ENCODE data around the gene SWT1.
A peak's percentile ranks its signal among the peaks of the same experiment; 100 is the strongest.
"Not testable (repeated sequence)": the region's sequence is repeated elsewhere in the genome, so short reads cannot be mapped to it uniquely, and the experiment has no call there.

The SWT1 gene

DNA sequence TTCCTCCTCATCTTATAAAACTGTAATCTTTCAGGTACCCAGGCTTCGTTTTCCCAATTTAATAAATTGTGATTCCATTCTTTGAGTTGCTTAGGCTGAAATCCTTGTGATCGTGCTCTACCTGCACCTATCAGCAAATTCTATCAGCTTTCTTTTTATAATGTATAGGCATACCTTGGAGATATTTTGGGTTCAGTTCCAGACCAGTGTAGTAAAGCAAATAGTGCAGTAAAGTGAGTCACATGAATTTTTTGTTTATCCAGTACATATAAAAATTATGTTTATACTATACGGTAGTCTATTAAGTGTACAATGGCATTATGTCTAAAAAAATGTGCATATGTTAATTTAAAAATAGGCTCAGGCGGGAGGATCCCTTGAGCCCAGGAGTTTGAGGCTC, 5.5 kb downstream of the SWT1 start:
- no peak for DNase-seq (ENCODE audit: insufficient read length, low spot score)
- FAIRE-seq: no peak

DNA sequence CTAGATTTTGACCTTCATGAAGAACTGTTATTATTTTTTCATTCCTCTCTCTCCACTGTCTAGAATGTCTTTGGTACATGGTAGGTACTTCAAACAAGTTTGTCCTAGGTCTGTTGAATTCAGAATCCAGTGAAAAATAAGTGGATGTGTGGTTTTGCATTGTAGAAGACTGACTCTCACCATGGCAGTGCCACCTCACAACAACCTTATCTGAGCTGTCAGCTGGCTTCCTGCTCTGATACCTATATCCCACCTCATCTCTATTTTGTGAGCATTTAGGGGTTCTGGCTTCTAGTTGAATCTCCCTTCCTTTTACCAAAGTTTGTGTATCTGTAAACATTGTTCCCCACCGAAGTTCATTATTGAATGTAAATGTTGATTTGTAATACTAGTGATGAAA, 9.1 kb downstream of the SWT1 start:
- DNase-seq (ENCODE audit: insufficient read length, low spot score) (no peak), FAIRE-seq (no peak)
- TF ChIP-seq TAF1 (IDR thresholded peaks at IDR 0.05; ENCODE audit: low read depth, low read length): no peak
- no peak for TF ChIP-seq POLR2AphosphoS5 (IDR thresholded peaks at IDR 0.05; ENCODE audit: low read depth, low read length)
- no peak for TF ChIP-seq SPI1 (IDR thresholded peaks at IDR 0.05; ENCODE audit: low read depth, low read length)
- no peak for TF ChIP-seq POLR2A (IDR thresholded peaks at IDR 0.05; ENCODE audit: low read depth, low read length)
- TF ChIP-seq POU2F2 (IDR thresholded peaks at IDR 0.05; ENCODE audit: low read depth, low read length): no peak
- no peak for TF ChIP-seq PAX5 (IDR thresholded peaks at IDR 0.05; ENCODE audit: insufficient read depth, low read length, severe bottlenecking)

More for the DNA sequence above, 5.5 kb downstream of the SWT1 start:
- TF ChIP-seq POLR2A (IDR thresholded peaks at IDR 0.05; ENCODE audit: low read depth, low read length): no peak
- no peak for TF ChIP-seq POLR2AphosphoS5 (IDR thresholded peaks at IDR 0.05; ENCODE audit: low read depth, low read length)
- no peak for TF ChIP-seq POU2F2 (IDR thresholded peaks at IDR 0.05; ENCODE audit: low read depth, low read length)
- TF ChIP-seq PAX5 (IDR thresholded peaks at IDR 0.05; ENCODE audit: insufficient read depth, low read length, severe bottlenecking): no peak
- TF ChIP-seq SPI1 (IDR thresholded peaks at IDR 0.05; ENCODE audit: low read depth, low read length): no peak
- no peak for TF ChIP-seq TAF1 (IDR thresholded peaks at IDR 0.05; ENCODE audit: low read depth, low read length)

DNA sequence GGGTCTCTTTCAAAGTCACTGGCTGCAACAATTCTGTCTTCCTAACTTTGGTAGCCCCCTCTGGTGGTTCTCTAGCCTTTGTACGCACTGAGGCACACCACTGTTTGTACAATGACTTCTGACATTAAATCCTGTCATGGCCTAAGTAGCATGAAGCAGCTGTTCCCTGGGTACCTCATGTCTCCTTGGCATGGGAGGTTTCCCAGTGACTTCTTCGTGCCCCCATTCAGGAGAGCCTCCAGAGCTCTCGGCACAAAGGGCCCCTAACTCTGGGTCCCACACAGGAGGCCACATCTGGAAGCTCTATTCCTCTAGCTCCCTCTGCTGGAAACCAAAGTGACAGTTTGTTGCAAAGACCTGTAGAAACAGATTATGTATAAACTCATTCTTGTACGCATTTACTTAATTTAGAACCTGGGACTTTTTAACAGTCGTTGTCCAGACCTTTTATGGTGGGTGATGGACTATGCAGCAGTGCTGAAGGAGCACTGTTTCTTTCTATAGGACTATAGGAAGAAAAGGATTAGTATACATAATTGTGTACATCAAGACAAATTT, 13.4 kb downstream of the SWT1 start:
- no peak for TF ChIP-seq TAF1 (IDR thresholded peaks at IDR 0.05; ENCODE audit: low read depth, low read length)
- TF ChIP-seq POLR2A (IDR thresholded peaks at IDR 0.05; ENCODE audit: low read depth, low read length): no peak
- no peak for TF ChIP-seq PAX5 (IDR thresholded peaks at IDR 0.05; ENCODE audit: insufficient read depth, low read length, severe bottlenecking)
- no peak for TF ChIP-seq SPI1 (IDR thresholded peaks at IDR 0.05; ENCODE audit: low read depth, low read length)
- no peak for TF ChIP-seq POU2F2 (IDR thresholded peaks at IDR 0.05; ENCODE audit: low read depth, low read length)
- no peak for TF ChIP-seq POLR2AphosphoS5 (IDR thresholded peaks at IDR 0.05; ENCODE audit: low read depth, low read length)
- FAIRE-seq (peak; percentile 87), DNase-seq (ENCODE audit: insufficient read length, low spot score) (peak; percentile 25)

DNA sequence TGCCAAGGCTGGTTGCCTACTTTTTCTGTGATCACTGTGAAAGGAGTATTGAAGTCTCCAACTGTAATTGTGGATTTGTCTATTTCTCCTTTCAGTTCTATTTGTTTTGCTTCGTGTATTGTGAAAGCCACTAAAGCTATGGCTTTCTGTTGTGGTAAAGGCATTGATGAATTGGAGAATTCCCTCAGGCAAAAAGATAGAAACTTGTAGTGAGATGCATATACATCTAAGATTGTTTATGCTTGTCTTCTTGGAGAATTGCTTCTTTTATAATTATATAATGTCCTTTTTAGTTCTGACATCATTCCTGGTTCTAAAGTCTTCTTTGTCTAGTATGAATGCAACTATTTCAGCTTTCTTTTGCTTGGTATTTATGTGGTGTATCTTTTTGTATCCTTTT, 36.8 kb downstream of the SWT1 start:
- DNase-seq (ENCODE audit: insufficient read length, low spot score) (no peak), FAIRE-seq (no peak)

DNA sequence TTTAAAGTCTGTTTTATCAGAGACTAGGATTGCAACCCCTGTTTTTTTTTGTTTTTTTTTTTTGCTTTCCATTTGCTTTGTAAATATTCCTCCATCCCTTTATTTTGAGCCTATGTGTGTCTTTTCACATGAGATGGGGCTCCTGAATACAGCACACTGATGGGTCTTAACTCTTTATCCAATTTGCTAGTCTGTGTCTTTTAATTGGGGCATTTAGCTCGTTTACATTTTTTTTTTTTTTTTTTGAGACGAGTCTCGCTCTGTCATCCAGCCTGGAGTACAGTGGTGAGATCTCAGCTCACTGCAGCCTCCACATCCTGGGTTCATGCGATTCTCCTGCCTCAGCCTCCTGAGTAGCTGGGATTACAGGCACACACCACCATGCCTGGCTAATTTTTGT, 41.7 kb downstream of the SWT1 start:
- not testable (repeated sequence) for FAIRE-seq; DNase-seq (ENCODE audit: insufficient read length, low spot score)

More for the DNA sequence above, 36.8 kb downstream of the SWT1 start:
- TF ChIP-seq TAF1 (IDR thresholded peaks at IDR 0.05; ENCODE audit: low read depth, low read length) (no peak), POLR2AphosphoS5 (IDR thresholded peaks at IDR 0.05; ENCODE audit: low read depth, low read length) (no peak), PAX5 (IDR thresholded peaks at IDR 0.05; ENCODE audit: insufficient read depth, low read length, severe bottlenecking) (no peak), SPI1 (IDR thresholded peaks at IDR 0.05; ENCODE audit: low read depth, low read length) (no peak), POU2F2 (IDR thresholded peaks at IDR 0.05; ENCODE audit: low read depth, low read length) (no peak), POLR2A (IDR thresholded peaks at IDR 0.05; ENCODE audit: low read depth, low read length) (no peak)

DNA sequence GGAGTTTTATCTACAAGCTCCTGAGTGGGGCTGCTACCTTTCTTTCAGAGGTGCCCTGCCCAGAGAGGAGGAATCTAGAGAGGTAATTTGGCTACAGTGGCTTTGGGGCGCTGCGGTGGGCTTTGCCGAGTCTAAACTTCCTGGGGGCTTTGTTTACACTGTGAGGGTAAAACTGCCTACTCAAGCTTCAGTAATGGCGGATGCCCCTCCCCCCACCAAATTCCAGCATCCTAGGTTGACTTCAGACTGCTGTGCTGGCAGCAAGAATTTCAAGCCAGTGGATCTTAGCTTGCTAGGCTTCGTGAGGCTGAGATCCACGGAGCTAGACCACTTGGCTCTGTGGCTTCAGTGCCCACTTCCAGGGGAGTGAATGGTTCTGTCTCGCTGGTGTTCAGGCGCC, 43.9 kb downstream of the SWT1 start:
- DNase-seq (ENCODE audit: insufficient read length, low spot score) (no peak), FAIRE-seq (no peak)
- no peak for TF ChIP-seq PAX5 (IDR thresholded peaks at IDR 0.05; ENCODE audit: insufficient read depth, low read length, severe bottlenecking)

DNA sequence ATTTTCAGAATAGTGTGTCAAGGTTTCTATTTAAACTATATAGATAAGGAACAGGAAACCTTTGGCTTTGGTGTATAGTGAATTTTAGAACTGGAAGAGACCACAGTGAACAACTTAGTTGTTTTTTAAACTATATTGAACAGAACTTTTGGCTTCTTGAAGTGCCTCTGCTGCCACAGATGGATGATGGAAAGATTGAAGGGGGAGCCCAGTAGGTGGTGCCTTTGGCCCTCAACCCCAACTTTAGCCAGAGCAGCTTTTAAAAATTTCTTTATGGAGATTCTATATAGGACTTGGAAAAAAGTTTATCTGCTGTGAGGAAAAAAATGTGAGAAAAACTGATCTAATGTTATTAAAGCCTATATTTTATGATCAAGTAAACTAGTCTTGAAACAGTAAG, 50.2 kb downstream of the SWT1 start:
- no peak for FAIRE-seq

DNA sequence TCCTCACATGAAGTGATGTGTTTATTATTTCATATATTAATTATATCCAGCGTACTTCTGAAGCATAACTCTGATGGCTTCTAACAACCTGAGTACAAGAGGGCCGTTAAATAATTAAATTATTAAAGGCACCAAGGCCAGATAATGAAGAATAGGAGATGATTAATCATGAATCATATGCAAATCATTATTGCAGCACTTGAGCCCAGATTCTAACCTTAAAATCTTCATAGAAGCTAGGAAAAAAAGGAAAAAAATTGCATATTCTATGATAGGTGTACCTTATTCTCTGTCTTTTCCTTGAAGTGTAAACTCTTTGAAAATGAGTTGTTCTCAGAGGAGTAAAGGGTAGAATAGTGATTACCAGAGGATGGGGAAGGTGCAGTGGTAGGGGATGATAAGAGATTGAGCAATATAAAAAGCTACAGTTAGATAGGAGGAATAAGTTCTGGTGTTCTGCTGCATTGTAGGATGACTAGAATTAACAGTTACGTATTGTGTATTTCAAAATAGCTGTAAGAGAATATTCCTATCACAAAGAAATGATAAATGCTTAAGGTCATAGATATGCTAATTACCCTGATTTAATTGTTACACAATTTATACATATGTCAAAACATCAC, 51.1 kb downstream of the SWT1 start:
- DNase-seq (ENCODE audit: insufficient read length, low spot score) (no peak), FAIRE-seq (no peak)

More for the DNA sequence above, 50.2 kb downstream of the SWT1 start:
- TF ChIP-seq POLR2AphosphoS5 (IDR thresholded peaks at IDR 0.05; ENCODE audit: low read depth, low read length): no peak
- TF ChIP-seq POU2F2 (IDR thresholded peaks at IDR 0.05; ENCODE audit: low read depth, low read length): no peak
- no peak for TF ChIP-seq POLR2A (IDR thresholded peaks at IDR 0.05; ENCODE audit: low read depth, low read length)
- TF ChIP-seq SPI1 (IDR thresholded peaks at IDR 0.05; ENCODE audit: low read depth, low read length): no peak
- no peak for TF ChIP-seq PAX5 (IDR thresholded peaks at IDR 0.05; ENCODE audit: insufficient read depth, low read length, severe bottlenecking)
- TF ChIP-seq TAF1 (IDR thresholded peaks at IDR 0.05; ENCODE audit: low read depth, low read length): no peak
- DNase-seq (ENCODE audit: insufficient read length, low spot score): no peak

DNA sequence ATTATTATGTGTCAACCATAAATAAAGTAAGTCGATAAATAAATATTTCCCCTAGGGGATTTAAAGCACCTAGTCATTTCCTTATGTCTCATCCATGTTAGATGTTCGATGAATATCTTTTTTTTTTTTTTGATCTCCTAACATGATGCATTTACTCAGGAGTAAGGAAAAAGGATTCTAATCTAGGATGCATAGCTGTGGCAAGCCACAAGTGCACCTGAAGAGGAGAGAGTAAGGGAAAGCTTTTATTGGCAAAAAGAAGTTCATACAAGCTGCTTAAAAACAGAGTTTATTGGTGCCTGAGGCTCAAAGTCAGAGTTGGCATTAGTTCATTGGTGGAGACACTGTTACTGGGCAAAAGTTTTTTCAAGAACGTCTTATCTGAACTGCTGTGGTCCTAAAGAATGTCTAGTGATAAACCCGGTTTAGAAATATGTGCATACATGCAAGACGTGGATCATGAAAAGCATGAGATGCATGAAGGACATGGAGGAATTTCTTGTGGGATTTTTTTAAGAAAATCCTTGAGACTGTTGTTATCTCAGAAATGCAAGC, 51.7 kb downstream of the SWT1 start:
- FAIRE-seq: no peak
- TF ChIP-seq PAX5 (IDR thresholded peaks at IDR 0.05; ENCODE audit: insufficient read depth, low read length, severe bottlenecking) (no peak), POU2F2 (IDR thresholded peaks at IDR 0.05; ENCODE audit: low read depth, low read length) (no peak), TAF1 (IDR thresholded peaks at IDR 0.05; ENCODE audit: low read depth, low read length) (no peak), POLR2A (IDR thresholded peaks at IDR 0.05; ENCODE audit: low read depth, low read length) (no peak), POLR2AphosphoS5 (IDR thresholded peaks at IDR 0.05; ENCODE audit: low read depth, low read length) (no peak), SPI1 (IDR thresholded peaks at IDR 0.05; ENCODE audit: low read depth, low read length) (no peak)

More for the DNA sequence above, 51.1 kb downstream of the SWT1 start:
- TF ChIP-seq PAX5 (IDR thresholded peaks at IDR 0.05; ENCODE audit: insufficient read depth, low read length, severe bottlenecking) (no peak), POLR2A (IDR thresholded peaks at IDR 0.05; ENCODE audit: low read depth, low read length) (no peak), TAF1 (IDR thresholded peaks at IDR 0.05; ENCODE audit: low read depth, low read length) (no peak), POLR2AphosphoS5 (IDR thresholded peaks at IDR 0.05; ENCODE audit: low read depth, low read length) (no peak), SPI1 (IDR thresholded peaks at IDR 0.05; ENCODE audit: low read depth, low read length) (no peak), POU2F2 (IDR thresholded peaks at IDR 0.05; ENCODE audit: low read depth, low read length) (no peak)

DNA sequence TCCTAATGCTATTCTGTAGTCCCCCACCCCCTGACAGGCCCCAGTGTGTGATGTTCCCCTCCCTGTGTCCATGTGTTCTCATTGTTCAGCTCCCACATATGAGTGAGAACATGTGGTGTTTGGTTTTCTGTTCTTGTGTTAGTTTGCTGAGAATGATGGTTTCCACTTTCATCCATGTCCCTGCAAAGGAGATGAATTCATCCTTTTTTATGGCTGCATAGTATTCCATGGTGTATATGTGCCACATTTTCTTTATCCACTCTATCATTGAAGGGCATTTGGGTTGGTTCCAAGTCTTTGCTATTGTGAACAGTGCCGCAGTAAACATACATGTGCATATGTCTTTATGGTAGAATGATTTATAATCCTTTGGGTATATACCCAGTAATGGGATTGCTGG, 52.4 kb downstream of the SWT1 start:
- FAIRE-seq; DNase-seq (ENCODE audit: insufficient read length, low spot score): not testable (repeated sequence)

More for the DNA sequence above, 51.7 kb downstream of the SWT1 start:
- no peak for DNase-seq (ENCODE audit: insufficient read length, low spot score)

Data from GM12891 (cell line).